NT2/D1 (cell line): Measurements from ENCODE around the gene VAV2.

Experiments used
- DNase-seq: peaks from one replicate; pipeline ENCODE4 v3.0.0-alpha.2; 2011; ENCODE audit warnings: low read depth, low spot score
- H3K27me3 ChIP-seq: 2 replicates; pipeline ENCODE4 v1.6.0; 2011; ENCODE audit warnings: mild to moderate bottlenecking; ENCODE audit not compliant: insufficient read length, insufficient read depth
- H3K36me3 ChIP-seq: 2 replicates; pipeline ENCODE4 v1.6.1; 2011; ENCODE audit warnings: mild to moderate bottlenecking, low read length, mixed read lengths; ENCODE audit not compliant: insufficient read depth, insufficient read length
- H3K4me1 ChIP-seq: 2 replicates; pipeline ENCODE4 v1.5.1; 2011; ENCODE audit not compliant: insufficient read depth, insufficient read length
- H3K4me3 ChIP-seq: 2 replicates; pipeline ENCODE4 v1.5.1; 2011; ENCODE audit warnings: low read depth; ENCODE audit not compliant: insufficient read length
- H3K9ac ChIP-seq: 2 replicates; pipeline ENCODE4 v1.6.0; 2011; ENCODE audit warnings: low read depth; ENCODE audit not compliant: insufficient read length
- H3K9me3 ChIP-seq: 2 replicates; pipeline ENCODE4 v1.5.1; 2011; ENCODE audit warnings: mild to moderate bottlenecking, low read length; ENCODE audit not compliant: insufficient read depth
- SUZ12 ChIP-seq: IDR thresholded peaks from 2 replicates; pipeline ENCODE4 v1.6.1; 2011; ENCODE audit not compliant: insufficient read length, insufficient read depth; ENCODE audit errors: extremely low read depth
- YY1 ChIP-seq: IDR thresholded peaks from 2 replicates; pipeline ENCODE4 v1.6.1; 2011; ENCODE audit not compliant: insufficient read length, insufficient read depth
- ZNF274 ChIP-seq: IDR thresholded peaks from 2 replicates; pipeline ENCODE4 v1.6.1; 2011; ENCODE audit warnings: mild to moderate bottlenecking, low read depth, low read length

VAV2 gene

DNA sequence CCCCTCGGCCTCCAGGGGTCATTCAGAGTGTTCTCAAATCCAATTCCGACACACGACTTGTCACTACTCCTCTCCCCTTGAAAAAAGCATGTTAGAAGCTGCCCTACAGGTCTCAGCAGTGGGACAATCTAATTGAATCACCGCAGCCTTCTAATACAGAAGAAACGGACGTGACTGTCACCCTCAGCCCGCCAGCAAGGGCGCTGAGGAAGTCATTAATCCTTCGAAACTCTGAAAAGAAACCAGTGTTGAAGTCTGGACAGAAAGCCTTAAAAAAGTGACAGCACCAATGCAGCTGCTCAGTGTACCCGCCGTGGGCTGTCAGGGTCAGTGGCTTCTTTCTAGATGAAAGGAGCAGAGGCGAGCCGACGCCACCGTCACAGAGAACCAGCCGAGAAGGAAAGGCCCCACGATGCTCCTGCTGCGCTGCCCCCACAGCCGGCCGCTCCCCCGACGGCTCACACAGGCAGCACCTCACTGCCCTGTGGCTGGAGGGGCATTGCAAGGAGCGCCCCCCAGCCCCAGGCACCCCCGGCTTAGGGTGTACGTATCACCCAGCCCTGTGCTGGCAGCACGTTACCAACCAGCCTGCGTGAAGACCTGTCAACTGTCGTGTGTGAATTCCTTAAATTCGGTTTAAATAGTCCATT, 38.8 kb upstream of the VAV2 start:
- Histone ChIP-seq H3K27me3 (no peaks in the 10 kb centered on the region), H3K9me3 (no peaks in the 10 kb centered on the region), H3K36me3 (peaks cover 97% of the 10 kb centered on the region), H3K9ac (no peak overlapping the region), H3K4me3 (no peak overlapping the region), H3K4me1 (peaks cover 9% of the 10 kb centered on the region)
- no peak for TF ChIP-seq ZNF274
- no peak for TF ChIP-seq YY1
- TF ChIP-seq SUZ12: no peak
- no peak for DNase-seq

DNA sequence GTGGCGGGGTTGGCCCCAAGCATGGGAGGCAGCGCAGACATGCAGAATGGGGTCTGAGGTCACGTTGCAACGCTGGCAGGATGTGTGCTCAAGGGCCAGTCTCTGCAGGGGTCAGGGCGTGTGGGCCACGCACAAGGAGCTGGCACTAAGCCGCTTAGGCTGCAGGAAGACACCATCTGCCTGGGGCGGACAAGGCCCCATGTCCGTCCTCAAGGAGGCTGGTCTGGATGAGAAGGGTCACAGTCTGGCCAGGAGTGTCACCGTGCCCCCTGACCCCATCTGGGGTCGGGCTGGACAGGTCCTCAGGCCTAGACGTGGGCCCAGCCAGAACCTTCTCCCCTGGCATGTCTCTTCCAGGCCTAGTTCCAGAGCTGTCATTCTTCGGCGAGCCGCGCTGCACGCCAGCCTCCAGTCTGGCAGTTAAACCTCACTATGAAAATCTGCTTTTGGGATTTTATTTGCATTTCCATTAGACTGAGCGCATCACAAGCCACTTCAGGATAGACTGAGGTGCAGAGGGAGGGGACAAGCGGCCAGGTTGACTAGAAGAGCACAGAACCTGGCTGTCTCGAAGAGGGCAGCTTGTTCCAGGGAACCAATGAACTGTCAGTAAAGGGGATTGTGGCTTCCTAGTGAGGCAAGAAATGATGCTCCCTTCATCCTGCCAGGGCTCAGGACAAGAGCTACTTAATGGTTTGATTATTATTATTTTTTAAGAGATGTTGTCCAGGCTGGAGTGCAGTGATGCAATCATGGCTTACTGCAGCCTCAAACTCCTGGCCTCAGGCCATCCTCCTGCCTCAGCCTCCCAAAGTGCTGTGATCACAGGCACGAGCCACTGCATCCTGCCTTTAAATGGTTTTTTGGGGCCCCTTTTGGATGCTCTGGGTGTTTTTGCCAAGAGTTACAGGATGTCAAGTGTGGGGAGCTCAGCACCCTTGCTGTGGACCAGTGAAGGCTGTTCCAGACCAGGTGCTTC, 37.4 kb upstream of the VAV2 start:
- H3K36me3 ChIP-seq: peaks cover 83% of the 10 kb centered on the region
- no peaks in the 10 kb centered on the region for H3K27me3 ChIP-seq
- peaks cover 11% of the 10 kb centered on the region for H3K4me1 ChIP-seq
- H3K9ac ChIP-seq: peak overlapping the region; percentile 65
- no peak for DNase-seq
- TF ChIP-seq SUZ12: no peak
- TF ChIP-seq YY1: no peak
- TF ChIP-seq ZNF274: no peak
- no peaks in the 10 kb centered on the region for H3K9me3 ChIP-seq
- H3K4me3 ChIP-seq: no peak overlapping the region

- Histone ChIP-seq H3K4me1 (peaks cover 11% of the 10 kb centered on the region), H3K27me3 (no peaks in the 10 kb centered on the region), H3K4me3 (no peak overlapping the region), H3K9me3 (no peaks in the 10 kb centered on the region), H3K36me3 (peaks cover 75% of the 10 kb centered on the region), H3K9ac (peak overlapping the region; percentile 65)
- no peak for TF ChIP-seq YY1
- TF ChIP-seq ZNF274: no peak
- TF ChIP-seq SUZ12: no peak
- no peak for DNase-seq
These were observed 36.6 kb upstream of the VAV2 start for GRCh38 chr9:134028575-134029247.

DNA sequence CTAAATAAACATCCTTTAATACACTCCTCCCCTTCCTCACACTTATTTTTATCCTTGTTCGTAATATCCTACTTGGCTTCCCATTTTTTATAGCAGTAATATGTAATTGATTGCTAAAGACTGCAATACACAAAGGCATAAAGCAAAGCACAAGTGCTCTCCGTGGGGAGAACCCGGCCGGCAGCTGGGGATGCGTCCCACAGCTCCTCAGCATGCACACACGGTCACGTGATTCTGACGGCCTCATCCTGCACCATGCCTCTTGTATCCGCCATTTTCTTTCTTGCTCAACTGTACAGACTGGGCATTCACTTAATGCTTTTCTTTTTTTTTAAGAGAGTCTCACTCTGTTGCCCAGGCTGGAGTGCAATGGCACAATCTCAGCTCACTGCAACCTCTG, 36.0 kb upstream of the VAV2 start:
- TF ChIP-seq ZNF274: no peak
- no peak for TF ChIP-seq SUZ12
- TF ChIP-seq YY1: no peak
- DNase-seq: no peak
- Histone ChIP-seq H3K27me3 (no peaks in the 10 kb centered on the region), H3K9me3 (no peaks in the 10 kb centered on the region), H3K9ac (no peak overlapping the region), H3K4me1 (peaks cover 11% of the 10 kb centered on the region), H3K36me3 (peaks cover 69% of the 10 kb centered on the region), H3K4me3 (no peak overlapping the region)

DNA sequence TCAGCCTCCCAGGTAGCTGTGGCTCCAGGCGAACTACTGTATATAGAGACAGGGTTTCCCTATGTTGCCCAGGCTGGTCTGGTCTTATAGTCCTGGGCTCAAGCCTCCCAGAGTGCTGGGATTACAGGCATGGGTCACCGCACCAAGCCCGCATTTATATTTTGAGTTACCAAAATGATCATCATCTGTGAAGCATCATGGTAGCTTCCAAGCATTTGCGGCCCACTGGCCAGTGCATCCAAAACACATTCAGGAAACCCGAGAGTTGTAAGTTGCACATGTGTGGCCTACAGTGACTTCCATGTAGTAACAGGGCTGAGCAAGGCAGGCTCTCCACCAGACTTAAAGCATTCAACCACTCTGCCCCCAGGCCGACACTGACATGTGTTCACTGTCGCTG, 35.4 kb upstream of the VAV2 start:
- H3K4me1 ChIP-seq: peaks cover 11% of the 10 kb centered on the region
- H3K36me3 ChIP-seq: peaks cover 64% of the 10 kb centered on the region
- no peak overlapping the region for H3K4me3 ChIP-seq
- TF ChIP-seq YY1 (no peak), ZNF274 (no peak), SUZ12 (no peak)
- H3K9ac ChIP-seq: no peak overlapping the region
- DNase-seq: no peak
- H3K27me3 ChIP-seq: no peaks in the 10 kb centered on the region
- no peaks in the 10 kb centered on the region for H3K9me3 ChIP-seq

- DNase-seq: no peak
- H3K36me3 ChIP-seq: peaks cover 58% of the 10 kb centered on the region
- TF ChIP-seq SUZ12: no peak
- no peak for TF ChIP-seq ZNF274
- no peak for TF ChIP-seq YY1
- H3K9me3 ChIP-seq: no peaks in the 10 kb centered on the region
- no peaks in the 10 kb centered on the region for H3K27me3 ChIP-seq
- peaks cover 11% of the 10 kb centered on the region for H3K4me1 ChIP-seq
- H3K4me3 ChIP-seq: no peak overlapping the region
- H3K9ac ChIP-seq: no peak overlapping the region
These were observed 34.9 kb upstream of the VAV2 start for GRCh38 chr9:134026981-134027380.
